Neutrophil (primary cell): Measurements from ENCODE around the gene TMIE.

Experiments
- H3K27ac ChIP-seq: fragments of 200-600 bp; sonication (generic); 2 replicates; pipeline ENCODE4 v1.5.1; 2016; ENCODE audit warnings: mild to moderate bottlenecking, moderate library complexity
- H3K27me3 ChIP-seq: fragments of 200-600 bp; sonication (generic); 2 replicates; pipeline ENCODE4 v1.6.0; 2016; ENCODE audit warnings: mild to moderate bottlenecking
- H3K36me3 ChIP-seq: fragments of 200-600 bp; sonication (generic); 2 replicates; pipeline ENCODE4 v1.5.1; 2017
- H3K4me1 ChIP-seq, 2 experiments: fragments of 200-600 bp in 1 of 2; sonication (generic) in 1 of 2; 1 replicate in 1 of 2; 2 replicates in 1 of 2; pipeline versions ENCODE4 v1.5.1 to v1.6.1; 2013 to 2016; ENCODE audit warnings: low read depth in 1 of 2, low read length in 1 of 2, mild to moderate bottlenecking in 1 of 2, moderate library complexity in 1 of 2; ENCODE audit not compliant: control insufficient read depth in 1 of 2, insufficient read depth in 1 of 2
- H3K4me3 ChIP-seq, 2 experiments: fragments of 200-600 bp in 1 of 2; sonication (generic) in 1 of 2; 1 replicate in 1 of 2; 2 replicates in 1 of 2; pipeline ENCODE4 v1.5.1; 2013 to 2016; ENCODE audit warnings: low read depth in 1 of 2, low read length in 1 of 2, mild to moderate bottlenecking in 1 of 2, moderate library complexity in 1 of 2
- H3K9me3 ChIP-seq: fragments of 200-600 bp; sonication (generic); 2 replicates; pipeline ENCODE4 v1.5.1; 2016
- CTCF ChIP-seq: fragments of 200-600 bp; sonication (generic); IDR thresholded peaks from 2 replicates; pipeline ENCODE4 v1.5.1; 2016; ENCODE audit warnings: antibody characterized with exemption

The TMIE gene

DNA sequence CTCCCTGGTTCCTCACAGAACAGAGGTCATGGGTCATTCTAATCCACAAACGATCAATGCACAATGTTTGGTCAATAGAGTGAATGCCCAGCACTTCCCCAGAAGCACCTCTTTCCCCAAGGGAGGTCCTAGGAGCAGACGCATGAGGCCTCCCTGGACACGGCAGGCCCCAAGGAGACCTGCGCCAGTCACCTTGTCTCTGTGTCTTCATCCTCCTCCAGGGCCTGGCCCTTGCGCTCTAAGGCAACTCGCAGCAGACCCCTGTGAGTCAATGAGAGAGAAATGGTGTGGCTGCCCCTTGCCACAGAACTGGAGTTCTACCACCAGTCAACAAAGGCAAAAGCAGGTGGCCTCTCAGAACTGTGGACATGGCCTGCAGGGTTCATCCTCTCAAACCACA is 25.8 kb upstream of the TMIE start:
- H3K9me3 ChIP-seq = no peaks in the 10 kb centered on the region
- H3K36me3 ChIP-seq = no peaks in the 10 kb centered on the region
- H3K27me3 ChIP-seq = no peaks in the 10 kb centered on the region
- H3K4me3 ChIP-seq = no peak overlapping the region
- TF ChIP-seq CTCF = no peak
- no peak overlapping the region for H3K27ac ChIP-seq
- H3K4me1 ChIP-seq = no peaks in the 10 kb centered on the region

GRCh38 chr3:46675843-46676567 is 25.2 kb upstream of the TMIE start:
- no peak for TF ChIP-seq CTCF
- no peaks in the 10 kb centered on the region for H3K36me3 ChIP-seq
- H3K27me3 ChIP-seq = no peaks in the 10 kb centered on the region
- H3K4me1 ChIP-seq = no peaks in the 10 kb centered on the region
- H3K9me3 ChIP-seq = no peaks in the 10 kb centered on the region
- H3K4me3 ChIP-seq = no peak overlapping the region
- no peak overlapping the region for H3K27ac ChIP-seq

GRCh38 chr3:46676601-46677410 is 24.4 kb upstream of the TMIE start:
- Histone ChIP-seq H3K4me1 (no peaks in the 10 kb centered on the region), H3K27me3 (no peaks in the 10 kb centered on the region), H3K27ac (no peak overlapping the region), H3K4me3 (no peak overlapping the region), H3K36me3 (no peaks in the 10 kb centered on the region), H3K9me3 (no peaks in the 10 kb centered on the region)
- TF ChIP-seq CTCF = no peak

DNA sequence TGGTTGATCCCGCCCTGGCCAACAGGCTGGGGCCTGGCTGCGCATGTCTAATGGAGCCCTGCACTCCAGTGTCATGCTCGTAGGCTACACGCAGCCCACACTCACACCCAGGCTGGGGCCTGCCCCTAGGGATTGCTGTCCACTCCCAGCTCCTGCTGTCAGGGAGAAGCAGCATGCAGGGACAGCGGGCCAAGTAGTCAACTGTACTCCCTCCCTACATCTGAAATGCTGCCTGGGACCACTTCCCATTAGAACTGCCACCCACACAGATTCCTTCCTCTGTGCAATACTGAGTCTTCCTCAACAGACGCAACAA is 23.8 kb upstream of the TMIE start:
- no peak for TF ChIP-seq CTCF
- H3K4me3 ChIP-seq = no peak overlapping the region
- no peaks in the 10 kb centered on the region for H3K27me3 ChIP-seq
- no peak overlapping the region for H3K27ac ChIP-seq
- H3K36me3 ChIP-seq = no peaks in the 10 kb centered on the region
- H3K9me3 ChIP-seq = no peaks in the 10 kb centered on the region
- no peaks in the 10 kb centered on the region for H3K4me1 ChIP-seq

DNA sequence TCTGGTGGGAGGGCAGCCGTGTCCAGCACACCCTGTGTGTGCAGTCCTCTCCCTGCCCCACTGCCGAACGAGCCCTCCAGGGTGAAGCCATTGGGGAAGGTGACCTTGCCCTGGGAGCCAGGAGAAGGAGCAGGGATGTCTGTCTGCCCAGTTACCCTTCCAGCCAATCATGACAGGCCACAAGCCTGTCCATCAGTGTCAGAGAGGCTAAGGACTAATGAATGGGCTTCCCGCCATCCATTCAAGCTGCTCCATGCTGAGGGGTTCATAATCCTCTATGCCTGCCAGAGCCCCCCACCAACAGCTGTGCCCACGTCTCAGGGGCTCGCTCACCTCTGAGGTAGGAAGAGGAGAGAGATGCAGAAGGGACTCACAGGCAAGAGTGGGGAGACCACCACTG is 22.9 kb upstream of the TMIE start:
- no peaks in the 10 kb centered on the region for H3K27me3 ChIP-seq
- H3K27ac ChIP-seq = no peak overlapping the region
- TF ChIP-seq CTCF = no peak
- H3K4me3 ChIP-seq = no peak overlapping the region
- H3K9me3 ChIP-seq = no peaks in the 10 kb centered on the region
- no peaks in the 10 kb centered on the region for H3K36me3 ChIP-seq
- H3K4me1 ChIP-seq = no peaks in the 10 kb centered on the region
